Endothelial cell of umbilical vein (primary cell): ENCODE results near the gene SKAP1. TPM values are rescaled to one million over a fixed set of nuclear protein-coding genes. Genes with fewer than 3 reads are reported as not detected.

Experiments
- BruUV-seq: library from RNA; stranded (reverse); fragments of 400-500 nt; replicated peaks from 2 replicates; lab custom pipeline; 2021; lab: Mats Ljungman, UMichigan
- CTCF ChIA-PET: fragments of 300-600, 350-600 bp; sonication (Branson Sonifier 250); formaldehyde crosslinking; loops from one replicate; lab custom pipeline; 2021; ENCODE audit warnings: antibody characterized with exemption, inconsistent platforms; lab: Charles Lee
- POLR2A ChIA-PET: fragments of 300-600, 350-600 bp; sonication (Branson Sonifier 250); formaldehyde crosslinking; loops from one replicate; lab custom pipeline; 2021; ENCODE audit warnings: antibody characterized with exemption, inconsistent platforms; lab: Charles Lee
- DNase-seq: peaks from one replicate; pipeline ENCODE4 v3.0.0-alpha.2; 2011; ENCODE audit warnings: low read depth, low spot score
- FAIRE-seq: peaks from 2 replicates; lab custom pipeline; 2011; peaks lifted over from hg19 to GRCh38; lab: Jason Lieb, UNC
- H2AFZ ChIP-seq: 2 replicates; pipeline ENCODE4 v1.6.0; 2012; ENCODE audit warnings: low read depth, low read length, control low read depth, inconsistent platforms
- H3K27ac ChIP-seq: 2 replicates; pipeline ENCODE4 v1.5.1; 2011; ENCODE audit warnings: low read depth, mild to moderate bottlenecking, control low read depth, low read length, moderate library complexity; ENCODE audit not compliant: insufficient read depth
- H3K27me3 ChIP-seq, 2 experiments: 2 replicates each; pipeline versions ENCODE4 v1.6.0 to v1.6.1; 2011; ENCODE audit warnings: low read length in 2 of 2, mixed read lengths in 1 of 2; ENCODE audit not compliant: control insufficient read depth in 2 of 2, insufficient read depth in 2 of 2
- H3K36me3 ChIP-seq, 2 experiments: 2 replicates in 1 of 2; 3 replicates in 1 of 2; pipeline ENCODE4 v1.5.1; 2011; ENCODE audit warnings: low read length in 2 of 2, mild to moderate bottlenecking in 1 of 2, moderate library complexity in 1 of 2; ENCODE audit not compliant: control insufficient read depth in 2 of 2, insufficient read depth in 2 of 2; ENCODE audit errors: extremely low read depth in 1 of 2
- H3K4me1 ChIP-seq: 3 replicates; pipeline ENCODE4 v1.5.1; 2011; ENCODE audit warnings: mild to moderate bottlenecking, low read length; ENCODE audit not compliant: control insufficient read depth, insufficient read depth; ENCODE audit errors: extremely low read depth
- H3K4me2 ChIP-seq: 2 replicates; pipeline ENCODE4 v1.6.1; 2011; ENCODE audit warnings: low read length, control low read depth, mixed read lengths; ENCODE audit not compliant: insufficient read depth
- H3K4me3 ChIP-seq, 3 experiments: fragments of 200-600 bp in 1 of 3; sonication (generic), shearing (Covaris generic) in 1 of 3; replicated peaks in 1 of 3; 2 replicates each; pipeline ENCODE4 v1.5.1; 2011 to 2016; ENCODE audit warnings: control low read depth in 3 of 3, low read length in 3 of 3, mild to moderate bottlenecking in 2 of 3, inconsistent platforms in 1 of 3, low read depth in 1 of 3, moderate library complexity in 1 of 3; ENCODE audit not compliant: insufficient read depth in 1 of 3
- H3K79me2 ChIP-seq: 2 replicates; pipeline ENCODE4 v1.6.0; 2012; ENCODE audit warnings: low read length, inconsistent platforms; ENCODE audit not compliant: control insufficient read depth, insufficient read depth
- H3K9ac ChIP-seq: replicated peaks from 2 replicates; pipeline ENCODE3; 2011; ENCODE audit warnings: low read length, control low read depth; ENCODE audit not compliant: insufficient read depth; ENCODE audit errors: extremely low read depth
- H3K9me1 ChIP-seq: replicated peaks from 3 replicates; pipeline ENCODE4 v1.6.0; 2011; ENCODE audit warnings: mild to moderate bottlenecking, low read length; ENCODE audit not compliant: control insufficient read depth, insufficient read depth; ENCODE audit errors: extremely low read depth
- H3K9me3 ChIP-seq: replicated peaks from 2 replicates; pipeline ENCODE4 v1.5.1; 2012; ENCODE audit warnings: low read length, inconsistent platforms; ENCODE audit not compliant: control insufficient read depth, insufficient read depth
- H4K20me1 ChIP-seq: replicated peaks from 2 replicates; pipeline ENCODE3; 2011; ENCODE audit warnings: mild to moderate bottlenecking, low read length; ENCODE audit not compliant: control insufficient read depth, insufficient read depth; ENCODE audit errors: extremely low read depth
- CTCF ChIP-seq, 2 donors: IDR thresholded peaks; 1 replicate in 1 of 2; 2 replicates in 1 of 2; pipeline ENCODE4 v1.5.1; 2011; ENCODE audit warnings: low read length in 2 of 2, mild to moderate bottlenecking in 2 of 2, moderate library complexity in 2 of 2, control low read depth in 1 of 2, inconsistent platforms in 1 of 2, low read depth in 1 of 2; ENCODE audit not compliant: insufficient read depth in 1 of 2; ENCODE audit errors: extremely low read depth in 1 of 2
- FOS ChIP-seq: IDR thresholded peaks from 2 replicates; pipeline ENCODE4 v1.6.1; 2011; ENCODE audit warnings: mild to moderate bottlenecking, low read length, moderate library complexity, borderline replicate concordance; ENCODE audit not compliant: insufficient read depth
- GATA2 ChIP-seq: IDR thresholded peaks from 2 replicates; pipeline ENCODE4 v1.7.0; 2011; ENCODE audit warnings: low read depth, mild to moderate bottlenecking, moderate library complexity, mixed read lengths, low read length; ENCODE audit not compliant: insufficient read length, insufficient read depth
- JUN ChIP-seq: IDR thresholded peaks from 2 replicates; pipeline ENCODE4 v1.6.1; 2011; ENCODE audit warnings: borderline replicate concordance, low read depth; ENCODE audit not compliant: insufficient read length, insufficient read depth
- MYC ChIP-seq: IDR thresholded peaks from one replicate; pipeline ENCODE4 v1.6.1; 2011; ENCODE audit warnings: mild to moderate bottlenecking, low read depth, low read length
- dilution Hi-C: fragments of 300-500 bp; cut with MboI; formaldehyde crosslinking; loops from one replicate; pipeline ENCODE4 v1.15.0; 2019; ENCODE audit warnings: low sequenced_read_pairs; ENCODE audit not compliant: extremely low pct_ligation_motif_present
- intact Hi-C: fragments of 100-400 bp; cut with micrococcal nuclease; formaldehyde crosslinking; loops from one replicate; pipeline ENCODE4 v1.10.0; 2022
- polyA plus RNA-seq, 4 experiments: library from polyadenylated mRNA; depleted of rRNA in 3 of 4; stranded (reverse) in 3 of 4; unstranded in 1 of 4; fragments of >200 nt; gene quantifications; 2 replicates each; pipeline versions ENCODE4 v1.2.1 to v1.2.3, GENCODE V29; 2011 to 2012; ENCODE audit warnings: missing spikeins in 1 of 4
- total RNA-seq: library from RNA; stranded (reverse); gene quantifications from 2 replicates; pipeline ENCODE4 v1.2.3, GENCODE V29; 2021
- TF ChIP-seq, protein P1 (sequence below): IDR thresholded peaks from 2 replicates; pipeline ENCODE4 v1.6.1; 2011; ENCODE audit not compliant: insufficient read depth, insufficient read length

SKAP1 gene
- total and polyA plus RNA-seq, 2 donors (not counting 3 experiments of a cell fraction or from before 2014, with no cell fraction given), result 0.75 TPM; not detected in 1

DNA sequence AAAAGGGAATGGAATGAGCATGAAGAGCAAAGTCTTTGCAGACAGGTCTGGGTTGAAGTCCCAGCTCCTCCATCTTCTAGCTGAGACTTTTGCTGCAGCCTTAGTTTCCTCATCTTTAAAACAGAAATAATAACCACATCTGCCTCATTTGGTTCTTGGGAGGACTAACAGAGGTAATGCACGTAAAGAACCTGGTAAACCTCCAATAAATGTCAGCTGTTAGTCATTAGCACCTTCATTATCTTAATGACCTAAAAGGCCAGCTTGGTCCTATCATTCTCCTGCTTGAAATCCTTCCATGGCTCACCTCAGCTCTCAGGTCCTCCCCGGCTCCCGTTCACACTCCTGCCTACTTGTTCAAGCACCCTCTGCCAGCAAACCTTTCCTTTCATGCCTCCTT, 51.8 kb downstream of the SKAP1 start:
- FAIRE-seq, result no peak
- dilution Hi-C loops, result no loop called here
- intact Hi-C loops, result no loop called here

More for the DNA sequence above, 51.8 kb downstream of the SKAP1 start:
- Histone ChIP-seq H4K20me1 (no peaks in the 10 kb centered on the region), H3K36me3 (no peaks in the 10 kb centered on the region), H3K79me2 (no peaks in the 10 kb centered on the region), H3K27ac (no peak overlapping the region), H3K9me3 (no peaks in the 10 kb centered on the region), H3K4me1 (no peaks in the 10 kb centered on the region), H3K4me2 (no peak overlapping the region), H2AFZ (no peak overlapping the region), H3K4me3 (no peak overlapping the region), H3K27me3 (peaks cover 52 to 78% of the 10 kb centered on the region in 2 experiments), H3K9me1 (no peaks in the 10 kb centered on the region), H3K9ac (no peak overlapping the region)
- TF ChIP-seq GATA2 (no peak), JUN (no peak), MYC (no peak), CTCF (IDR thresholded peaks at IDR 0.05; ENCODE audit: extremely low read depth in 1 of 2, insufficient read depth in 1 of 2, low read depth in 1 of 2, low read length in 2 of 2) (no peak), FOS (no peak)
- TF ChIP-seq, protein P1, sequence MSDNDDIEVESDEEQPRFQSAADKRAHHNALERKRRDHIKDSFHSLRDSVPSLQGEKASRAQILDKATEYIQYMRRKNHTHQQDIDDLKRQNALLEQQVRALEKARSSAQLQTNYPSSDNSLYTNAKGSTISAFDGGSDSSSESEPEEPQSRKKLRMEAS, result no peak
- CTCF ChIA-PET, result interaction anchor here (1.0 to 2.8 kb wide), 6 partner anchors 9 to 163 kb away, joined by 3 to 8 read pairs (median 3); no protein-coding TSS in a partner anchor
- no peak for DNase-seq
- BruUV-seq, result no TSS peak
- POLR2A ChIA-PET, result no interaction called here
